Naive thymus-derived CD4-positive, alpha-beta T cell (primary cell): ENCODE data around the gene LONRF3. TPM values are rescaled to one million over a fixed set of nuclear protein-coding genes. Genes with fewer than 3 reads are reported as not detected.

Experiments used
- ATAC-seq: fragments of 150-1000 bp; cut with Tn5 transposase; 2 replicates; pipeline ENCODE4 v1.10.0; 2021; ENCODE audit warnings: mild to moderate bottlenecking, moderate library complexity
- CTCF ChIA-PET: fragments of 350-600 bp; sonication (Branson Sonifier 250); formaldehyde crosslinking; loops from one replicate; lab custom pipeline; 2021; ENCODE audit warnings: antibody characterized with exemption; lab: Charles Lee
- POLR2A ChIA-PET: fragments of 350-600 bp; sonication (Branson Sonifier 250); formaldehyde crosslinking; loops from one replicate; lab custom pipeline; 2021; ENCODE audit warnings: antibody characterized with exemption, inconsistent platforms; lab: Charles Lee
- DNase-seq, 9 donors: peaks; one replicate each; pipeline versions ENCODE4 v3.0.0 to v3.0.0-alpha.2; 2020 to 2022; ENCODE audit warnings: mixed read lengths in 1 of 9
- H3K27ac ChIP-seq: one replicate; pipeline ENCODE4 v1.7.0; 2013; ENCODE audit warnings: mild to moderate bottlenecking, low read depth, low read length, moderate library complexity
- H3K27me3 ChIP-seq, 2 donors: one replicate each; pipeline ENCODE4 v1.7.0; 2013; ENCODE audit warnings: low read length in 2 of 2, mild to moderate bottlenecking in 2 of 2, moderate library complexity in 2 of 2; ENCODE audit not compliant: control insufficient read depth in 2 of 2, insufficient read depth in 2 of 2
- H3K36me3 ChIP-seq, 3 experiments: 1 replicate in 2 of 3; 2 replicates in 1 of 3; pipeline ENCODE4 v1.7.0; 2013; ENCODE audit warnings: low read length in 3 of 3, mild to moderate bottlenecking in 3 of 3, moderate library complexity in 1 of 3; ENCODE audit not compliant: insufficient read depth in 3 of 3, control insufficient read depth in 2 of 3
- H3K4me1 ChIP-seq, 2 donors: one replicate each; pipeline ENCODE4 v1.7.0; 2013; ENCODE audit warnings: low read length in 2 of 2, mild to moderate bottlenecking in 2 of 2, moderate library complexity in 1 of 2; ENCODE audit not compliant: control insufficient read depth in 2 of 2, insufficient read depth in 2 of 2
- H3K4me3 ChIP-seq: 2 replicates; pipeline ENCODE4 v1.7.0; 2013; ENCODE audit warnings: mild to moderate bottlenecking, low read length
- H3K9me3 ChIP-seq, 3 experiments: 1 replicate in 2 of 3; 2 replicates in 1 of 3; pipeline ENCODE4 v1.7.0; 2013; ENCODE audit warnings: low read length in 3 of 3; ENCODE audit not compliant: control insufficient read depth in 2 of 3
- H3K27ac Mint-ChIP-seq, 9 donors: one replicate each; pipeline ENCODE4 v1.8.0; 2020 to 2022; ENCODE audit warnings: mixed read lengths in 9 of 9, mild to moderate bottlenecking in 8 of 9, moderate library complexity in 5 of 9, inconsistent platforms in 2 of 9
- H3K27me3 Mint-ChIP-seq, 5 donors: one replicate each; pipeline ENCODE4 v1.8.0; 2021 to 2022; ENCODE audit warnings: mixed read lengths in 5 of 5, mild to moderate bottlenecking in 1 of 5
- H3K36me3 Mint-ChIP-seq, 5 donors: one replicate each; pipeline ENCODE4 v1.8.0; 2020 to 2022; ENCODE audit warnings: mixed read lengths in 5 of 5, mild to moderate bottlenecking in 3 of 5, inconsistent platforms in 1 of 5
- H3K4me1 Mint-ChIP-seq, 7 donors: one replicate each; pipeline ENCODE4 v1.8.0; 2020 to 2022; ENCODE audit warnings: mixed read lengths in 7 of 7, mild to moderate bottlenecking in 3 of 7, inconsistent platforms in 1 of 7
- H3K4me3 Mint-ChIP-seq, 10 donors: one replicate each; pipeline ENCODE4 v1.8.0; 2020 to 2022; ENCODE audit warnings: mild to moderate bottlenecking in 10 of 10, mixed read lengths in 10 of 10, moderate library complexity in 6 of 10, inconsistent platforms in 2 of 10
- H3K9me3 Mint-ChIP-seq, 11 donors: one replicate each; pipeline ENCODE4 v1.8.0; 2020 to 2022; ENCODE audit warnings: mixed read lengths in 11 of 11, mild to moderate bottlenecking in 4 of 11, inconsistent platforms in 1 of 11, moderate library complexity in 1 of 11
- intact Hi-C, 2 donors: fragments of 100-400 bp; cut with micrococcal nuclease; formaldehyde crosslinking; loops; one replicate each; pipeline ENCODE4 v1.15.1; 2023
- polyA plus RNA-seq, 2 donors: library from polyadenylated mRNA; unstranded; fragments of 300-500 nt; fragmentation: Illumina TruSeq; gene quantifications; one replicate each; pipeline ENCODE4 v1.2.3, GENCODE V29; 2021
- total RNA-seq, 6 experiments: library from RNA in 5 of 6; stranded (reverse) in 5 of 6; gene quantifications; 1 replicate in 5 of 6; 2 replicates in 1 of 6; pipeline ENCODE4 v1.2.3 and lab custom pipeline; 2021 to 2026

The LONRF3 gene
- total and polyA plus RNA-seq, 7 experiments from 2014 or later: 0.07 to 17.8 (median 10.9) TPM

- no peaks in the 10 kb centered on the region for H3K27me3 ChIP-seq
- Mint-ChIP-seq H3K27ac (no peak overlapping the region), H3K4me3 (peak overlapping the region in 8 of 10 donors; percentile 86 to 100 (median 88)), H3K27me3 (peaks cover 0 to 57% (median 5%) of the 10 kb centered on the region in 5 donors), H3K4me1 (peaks cover 0 to 24% (median 17%) of the 10 kb centered on the region in 7 donors), H3K9me3 (peaks cover 0 to 3% (median 0%) of the 10 kb centered on the region in 11 donors), H3K36me3 (no peaks in the 10 kb centered on the region)
- no peak overlapping the region for H3K27ac ChIP-seq
- ChIA-PET CTCF (no interaction called here), POLR2A (no interaction called here)
- peak overlapping the region; percentile 64 for H3K4me3 ChIP-seq
- H3K4me1 ChIP-seq: peaks cover 0 to 3% of the 10 kb centered on the region in 2 donors
- no peaks in the 10 kb centered on the region for H3K36me3 ChIP-seq
- ATAC-seq: no peak
- intact Hi-C loops: loop anchor here in 1 of 2 donors (2.0 to 10.0 kb wide), 4 partner anchors 129 to 629 kb away; partner anchors contain the start of genes PGRMC1, SLC25A5 and WDR44
- H3K9me3 ChIP-seq: no peaks in the 10 kb centered on the region
- peak in 1 of 9 donors; percentile 1 for DNase-seq
Observed at GRCh38 chrX:118973389-118974087, 880 bp upstream of the LONRF3 start.

- Mint-ChIP-seq H3K27me3 (peaks cover 0 to 57% (median 5%) of the 10 kb centered on the region in 5 donors), H3K27ac (peak overlapping the region; percentile 38 to 94 (median 90)), H3K4me3 (peak overlapping the region; percentile 86 to 100 (median 92)), H3K4me1 (peaks cover 0 to 24% (median 17%) of the 10 kb centered on the region in 7 donors), H3K9me3 (peaks cover 0 to 3% (median 0%) of the 10 kb centered on the region in 11 donors), H3K36me3 (no peaks in the 10 kb centered on the region)
- H3K9me3 ChIP-seq: no peaks in the 10 kb centered on the region
- H3K27ac ChIP-seq: peak overlapping the region; percentile 74
- DNase-seq (peak; percentile 31 to 66 (median 54)), ATAC-seq (peak; percentile 68)
- ChIA-PET POLR2A (interaction anchor here (0.9 to 5.0 kb wide), 5 partner anchors 10 to 152 kb away, joined by 3 to 48 read pairs (median 9); partner anchors contain the start of gene ZCCHC12), CTCF (interaction anchor here (0.5 to 1.6 kb wide), 4 partner anchors 9 to 30 kb away, joined by 3 to 8 read pairs (median 3); no protein-coding TSS in a partner anchor)
- no peaks in the 10 kb centered on the region for H3K36me3 ChIP-seq
- intact Hi-C loops: loop anchor here in 1 of 2 donors (1.0 to 10.0 kb wide), 5 partner anchors 30 to 630 kb away; partner anchors contain the start of genes PGRMC1, SLC25A5 and WDR44
- H3K4me3 ChIP-seq: peak overlapping the region; percentile 64
- H3K4me1 ChIP-seq: peaks cover 0 to 3% of the 10 kb centered on the region in 2 donors
- H3K27me3 ChIP-seq: no peaks in the 10 kb centered on the region
Observed at GRCh38 chrX:118974908-118975671, 672 bp downstream of the LONRF3 start.

- CTCF ChIA-PET: interaction anchor here (1.6 kb wide), 1 partner anchor 29 kb away, joined by 8 read pairs; no protein-coding TSS in a partner anchor
- POLR2A ChIA-PET: interaction anchor here (1.7 to 5.0 kb wide), 3 partner anchors 11 to 29 kb away, joined by 9 to 48 read pairs (median 9); no protein-coding TSS in a partner anchor
- H3K4me1 Mint-ChIP-seq: peaks cover 5 to 28% (median 21%) of the 10 kb centered on the region in 7 donors
- H3K4me3 Mint-ChIP-seq: peak overlapping the region; percentile 86 to 100 (median 92)
- intact Hi-C loops: loop anchor here in 1 of 2 donors (1.0 to 10.0 kb wide), 6 partner anchors 16 to 631 kb away; partner anchors contain the start of genes PGRMC1, SLC25A5 and WDR44
- H3K27ac Mint-ChIP-seq: peak overlapping the region; percentile 38 to 94 (median 89)
- no peaks in the 10 kb centered on the region for H3K36me3 ChIP-seq
- H3K27ac ChIP-seq: peak overlapping the region; percentile 74
- H3K27me3 ChIP-seq: no peaks in the 10 kb centered on the region
- ATAC-seq (peak; percentile 64), DNase-seq (peak in 7 of 9 donors; percentile 18 to 63 (median 31))
- H3K36me3 Mint-ChIP-seq: peaks cover 0 to 4% (median 0%) of the 10 kb centered on the region in 5 donors
- H3K4me3 ChIP-seq: peak overlapping the region; percentile 64
- no peaks in the 10 kb centered on the region for H3K9me3 ChIP-seq
- peaks cover 0 to 3% of the 10 kb centered on the region in 2 donors for H3K4me1 ChIP-seq
- H3K9me3 Mint-ChIP-seq: peaks cover 0 to 6% (median 0%) of the 10 kb centered on the region in 11 donors
- H3K27me3 Mint-ChIP-seq: peaks cover 0 to 52% (median 5%) of the 10 kb centered on the region in 5 donors
Observed at GRCh38 chrX:118975831-118976598, 1.6 kb downstream of the LONRF3 start.

- peak overlapping the region; percentile 21 for H3K27ac ChIP-seq
- no peaks in the 10 kb centered on the region for H3K9me3 ChIP-seq
- H3K4me1 Mint-ChIP-seq: peaks cover 5 to 28% (median 21%) of the 10 kb centered on the region in 7 donors
- H3K9me3 Mint-ChIP-seq: peaks cover 0 to 6% (median 0%) of the 10 kb centered on the region in 11 donors
- no peaks in the 10 kb centered on the region for H3K27me3 ChIP-seq
- no peaks in the 10 kb centered on the region for H3K36me3 ChIP-seq
- H3K27ac Mint-ChIP-seq: peak overlapping the region in 5 of 9 donors; percentile 3 to 77 (median 66)
- H3K4me3 ChIP-seq: no peak overlapping the region
- H3K36me3 Mint-ChIP-seq: peaks cover 0 to 4% (median 0%) of the 10 kb centered on the region in 5 donors
- ATAC-seq: no peak
- peak overlapping the region in 9 of 10 donors; percentile 69 to 100 (median 92) for H3K4me3 Mint-ChIP-seq
- peaks cover 0 to 46% (median 5%) of the 10 kb centered on the region in 5 donors for H3K27me3 Mint-ChIP-seq
- intact Hi-C loops: loop anchor here in 1 of 2 donors (1.0 to 10.0 kb wide), 4 partner anchors 16 to 632 kb away; partner anchors contain the start of genes SLC25A5 and WDR44
- peaks cover 0 to 3% of the 10 kb centered on the region in 2 donors for H3K4me1 ChIP-seq
- ChIA-PET CTCF (no interaction called here), POLR2A (interaction anchor here (1.2 to 5.0 kb wide), 2 partner anchors 9 to 15 kb away, joined by 3 to 48 read pairs; no protein-coding TSS in a partner anchor)
- peak in 3 of 9 donors; percentile 2 to 20 (median 16) for DNase-seq
Observed at GRCh38 chrX:118976599-118977340, 2.4 kb downstream of the LONRF3 start.

- POLR2A ChIA-PET: interaction anchor here (1.2 to 5.0 kb wide), 2 partner anchors 8 to 14 kb away, joined by 3 to 48 read pairs; no protein-coding TSS in a partner anchor
- Mint-ChIP-seq H3K27ac (peak overlapping the region in 3 of 9 donors; percentile 21 to 77 (median 39)), H3K4me3 (peak overlapping the region in 9 of 10 donors; percentile 41 to 100 (median 92)), H3K36me3 (peaks cover 0 to 6% (median 0%) of the 10 kb centered on the region in 5 donors), H3K27me3 (peaks cover 0 to 40% (median 5%) of the 10 kb centered on the region in 5 donors), H3K9me3 (peaks cover 0 to 6% (median 0%) of the 10 kb centered on the region in 11 donors), H3K4me1 (peaks cover 5 to 28% (median 21%) of the 10 kb centered on the region in 7 donors)
- Histone ChIP-seq H3K27me3 (no peaks in the 10 kb centered on the region), H3K4me3 (no peak overlapping the region), H3K4me1 (peaks cover 0 to 3% of the 10 kb centered on the region in 2 donors), H3K27ac (no peak overlapping the region), H3K9me3 (no peaks in the 10 kb centered on the region), H3K36me3 (no peaks in the 10 kb centered on the region)
- intact Hi-C loops: loop anchor here in 1 of 2 donors (10.0 kb wide), 3 partner anchors 133 to 633 kb away; partner anchors contain the start of genes SLC25A5 and WDR44
- CTCF ChIA-PET: no interaction called here
- DNase-seq: no peak
- ATAC-seq: no peak
Observed at GRCh38 chrX:118977424-118977823, 3.0 kb downstream of the LONRF3 start.
